GM20000 (cell line): ENCODE data around the gene SMCO2.
A peak's percentile ranks its signal among the peaks of the same experiment; 100 is the strongest.

Experiments
- DNase-seq: peaks from one replicate; pipeline ENCODE4 v3.0.0; 2012; ENCODE audit warnings: low spot score
- TF ChIP-seq, protein P1 (sequence below): IDR thresholded peaks from 2 replicates; pipeline ENCODE4 v1.5.1; 2012; ENCODE audit warnings: mild to moderate bottlenecking, control low read depth; ENCODE audit errors: extremely low read depth, missing control alignments

Gene SMCO2

DNA sequence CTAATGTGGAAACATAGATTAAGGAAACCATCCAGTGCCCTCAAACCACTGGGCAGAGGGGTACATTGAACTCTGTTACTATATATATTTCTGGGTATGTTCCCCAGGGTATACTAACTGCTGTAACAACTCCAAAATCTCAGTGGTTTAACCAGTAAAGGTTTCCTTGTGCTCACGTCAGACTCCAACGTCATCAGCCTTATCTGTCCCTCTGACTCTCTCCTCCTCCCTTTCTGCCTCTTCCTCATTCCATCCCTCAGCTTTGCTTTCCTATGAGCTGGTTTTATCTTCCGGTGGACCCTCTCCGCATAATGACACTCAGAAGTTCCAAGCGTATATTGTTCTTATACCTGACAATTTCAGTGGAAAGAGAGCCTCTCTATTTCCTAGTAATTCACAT lies 21.2 kb upstream of the SMCO2 start:
- no peak for DNase-seq
- TF ChIP-seq, protein P1, sequence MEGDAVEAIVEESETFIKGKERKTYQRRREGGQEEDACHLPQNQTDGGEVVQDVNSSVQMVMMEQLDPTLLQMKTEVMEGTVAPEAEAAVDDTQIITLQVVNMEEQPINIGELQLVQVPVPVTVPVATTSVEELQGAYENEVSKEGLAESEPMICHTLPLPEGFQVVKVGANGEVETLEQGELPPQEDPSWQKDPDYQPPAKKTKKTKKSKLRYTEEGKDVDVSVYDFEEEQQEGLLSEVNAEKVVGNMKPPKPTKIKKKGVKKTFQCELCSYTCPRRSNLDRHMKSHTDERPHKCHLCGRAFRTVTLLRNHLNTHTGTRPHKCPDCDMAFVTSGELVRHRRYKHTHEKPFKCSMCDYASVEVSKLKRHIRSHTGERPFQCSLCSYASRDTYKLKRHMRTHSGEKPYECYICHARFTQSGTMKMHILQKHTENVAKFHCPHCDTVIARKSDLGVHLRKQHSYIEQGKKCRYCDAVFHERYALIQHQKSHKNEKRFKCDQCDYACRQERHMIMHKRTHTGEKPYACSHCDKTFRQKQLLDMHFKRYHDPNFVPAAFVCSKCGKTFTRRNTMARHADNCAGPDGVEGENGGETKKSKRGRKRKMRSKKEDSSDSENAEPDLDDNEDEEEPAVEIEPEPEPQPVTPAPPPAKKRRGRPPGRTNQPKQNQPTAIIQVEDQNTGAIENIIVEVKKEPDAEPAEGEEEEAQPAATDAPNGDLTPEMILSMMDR = no peak

DNA sequence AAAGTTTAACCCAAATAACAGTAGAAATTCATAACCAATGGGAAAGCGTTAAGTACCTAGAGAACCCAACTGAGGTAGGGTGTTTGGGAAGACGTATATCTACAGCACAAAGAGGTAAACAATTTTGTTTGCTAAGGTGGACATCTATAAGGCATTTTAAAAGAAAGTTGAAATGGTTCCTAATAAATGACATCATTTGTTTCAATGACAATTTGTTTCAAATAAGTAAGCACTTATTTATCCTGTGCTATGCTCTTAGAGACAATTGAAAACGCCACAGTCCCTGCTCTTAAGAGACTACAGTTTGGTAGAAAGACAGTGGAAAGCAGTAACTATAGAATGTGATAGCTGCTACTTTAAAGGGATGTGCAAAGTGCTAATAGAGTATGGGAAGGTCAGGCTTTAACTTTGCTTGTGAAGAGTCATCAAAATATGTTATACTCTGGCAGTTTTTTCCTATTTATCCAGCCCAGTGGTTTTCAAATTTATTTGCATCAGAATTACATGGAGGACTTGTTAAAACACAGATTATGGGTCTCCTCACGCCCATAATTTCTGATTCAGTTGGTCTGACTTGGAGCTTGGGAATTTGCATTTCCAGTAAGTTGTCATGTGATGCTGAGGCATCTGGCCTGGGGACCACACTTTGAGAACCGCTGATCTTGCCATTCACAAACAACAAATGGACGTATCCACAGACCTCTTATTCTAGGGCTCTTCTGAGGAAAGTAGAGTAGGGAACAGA lies 19.6 kb upstream of the SMCO2 start:
- DNase-seq = no peak
- TF ChIP-seq, protein P1 = no peak

DNA sequence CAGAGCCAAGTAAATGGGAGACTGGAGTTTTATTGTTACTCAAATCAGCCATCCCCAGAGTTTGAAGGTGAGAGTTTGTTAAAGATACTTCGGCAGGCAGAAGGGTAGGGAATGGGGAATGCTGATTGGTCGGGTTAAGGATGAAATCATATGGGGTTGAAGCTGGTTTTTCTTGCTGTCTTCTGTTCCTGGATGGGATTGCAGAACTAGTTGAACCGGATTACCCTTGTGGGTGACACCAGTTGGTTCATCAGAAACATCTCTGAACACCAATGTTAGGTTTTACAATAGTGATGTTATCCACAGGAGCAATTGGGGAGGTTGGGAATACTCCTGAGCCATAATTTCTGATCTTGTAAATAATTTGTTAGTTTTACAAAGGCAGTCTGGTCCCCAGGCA lies 18.7 kb upstream of the SMCO2 start:
- no peak for DNase-seq
- TF ChIP-seq, protein P1 = no peak

DNA sequence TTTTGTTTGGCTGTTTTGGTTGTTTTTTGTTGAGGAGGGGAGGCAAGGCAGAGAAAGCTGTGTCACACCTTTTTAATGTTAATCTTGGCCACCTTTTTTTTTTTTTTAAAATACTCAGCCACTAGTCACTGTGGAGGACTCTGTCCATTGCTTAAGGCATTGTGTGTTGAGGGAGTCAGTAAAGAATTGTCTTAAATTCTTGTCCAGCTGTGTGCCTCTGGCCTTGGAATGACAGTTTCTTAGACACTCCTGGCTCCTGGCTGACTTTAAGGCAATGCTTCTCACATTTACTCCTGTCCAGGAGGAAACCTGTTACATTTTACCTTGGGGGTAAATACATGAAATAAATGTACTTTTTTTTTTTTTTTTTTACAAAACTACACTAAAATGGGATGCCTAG lies 18.1 kb upstream of the SMCO2 start:
- DNase-seq = no peak
- TF ChIP-seq, protein P1 = no peak

DNA sequence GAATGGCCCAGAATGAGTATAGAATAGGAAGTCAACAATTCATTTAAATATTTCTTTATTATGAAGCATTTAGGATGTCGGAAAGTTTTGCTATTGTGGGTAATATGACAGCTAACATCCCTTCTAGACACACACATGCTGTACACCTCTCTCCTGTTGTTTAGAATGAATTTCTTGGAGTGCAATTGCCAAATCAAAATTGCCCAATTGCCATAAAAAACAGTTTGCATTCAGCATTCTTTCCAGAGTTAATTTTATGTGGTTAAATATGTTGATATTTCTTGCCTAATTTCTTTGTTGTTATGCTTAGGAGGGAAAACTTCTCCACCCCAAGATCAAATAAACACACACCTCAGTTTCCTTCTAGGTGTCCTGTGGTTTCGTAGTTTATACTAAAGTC lies 16.9 kb upstream of the SMCO2 start:
- TF ChIP-seq, protein P1 = no peak

DNA sequence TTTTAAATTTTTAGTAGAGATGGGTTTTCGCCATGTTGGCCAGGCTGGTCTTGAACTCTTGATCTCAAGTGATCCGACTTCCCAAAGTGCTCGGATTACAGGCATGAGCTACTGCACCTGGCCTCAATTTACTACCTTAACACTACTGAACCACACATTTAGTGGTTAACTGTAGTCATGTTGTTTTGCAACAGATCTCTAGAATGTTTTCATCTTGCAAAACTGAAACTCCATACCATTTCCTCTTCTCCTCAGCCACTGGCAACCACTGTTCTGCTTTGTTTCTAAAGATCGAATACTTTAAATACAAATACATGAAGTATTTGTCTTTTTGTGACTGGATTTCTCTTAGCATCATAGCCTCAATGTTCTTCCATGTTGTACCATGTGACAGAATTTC lies 15.4 kb upstream of the SMCO2 start:
- no peak for DNase-seq
- TF ChIP-seq, protein P1 = no peak

More for the DNA sequence above, 16.9 kb upstream of the SMCO2 start:
- DNase-seq = no peak

DNA sequence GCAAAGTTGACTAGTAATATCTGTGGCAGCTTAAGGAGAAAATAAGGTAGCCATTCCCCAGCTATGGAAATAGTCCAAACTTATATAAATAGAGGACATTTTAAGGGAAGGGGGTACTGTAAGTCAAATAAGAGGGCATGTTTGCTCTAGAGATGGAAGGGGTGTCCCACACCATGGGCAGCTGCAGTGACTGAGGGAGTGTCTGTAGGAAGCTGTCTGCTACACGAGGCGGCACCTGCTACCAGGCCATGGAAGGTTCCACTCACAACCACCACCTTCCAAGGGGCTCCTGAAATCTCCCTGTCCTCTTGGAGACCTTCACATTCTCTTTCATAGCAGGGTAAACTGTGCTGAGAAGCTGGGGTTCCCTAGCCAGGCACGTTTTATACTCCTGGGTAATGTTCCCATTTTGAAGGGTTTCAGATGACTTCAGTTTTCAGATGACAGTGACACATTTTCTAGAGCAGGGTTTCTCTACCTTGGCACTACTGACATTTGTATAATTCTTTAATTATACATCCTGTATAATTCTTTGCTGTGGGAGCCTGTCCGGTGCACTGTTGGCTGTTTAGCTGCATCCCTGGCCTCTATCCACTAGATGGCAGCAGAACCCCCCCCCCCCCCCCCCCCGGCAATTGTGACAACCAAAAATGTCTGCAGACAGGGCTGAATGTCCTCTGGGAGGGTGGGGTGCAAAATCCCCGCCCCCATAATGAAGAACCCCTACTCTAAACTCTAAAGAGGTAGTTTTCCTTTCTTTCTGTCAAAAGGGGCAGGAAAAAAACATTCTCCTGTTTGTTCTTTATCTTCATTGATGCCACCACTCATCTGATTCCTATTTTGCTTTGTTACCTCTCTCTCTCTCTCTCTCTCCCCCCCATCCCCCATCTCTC lies 11.6 kb upstream of the SMCO2 start:
- TF ChIP-seq, protein P1 = peak; percentile 25
- peak; percentile 44 for DNase-seq
